ENCODE results near the gene DCUN1D5.

DNA sequence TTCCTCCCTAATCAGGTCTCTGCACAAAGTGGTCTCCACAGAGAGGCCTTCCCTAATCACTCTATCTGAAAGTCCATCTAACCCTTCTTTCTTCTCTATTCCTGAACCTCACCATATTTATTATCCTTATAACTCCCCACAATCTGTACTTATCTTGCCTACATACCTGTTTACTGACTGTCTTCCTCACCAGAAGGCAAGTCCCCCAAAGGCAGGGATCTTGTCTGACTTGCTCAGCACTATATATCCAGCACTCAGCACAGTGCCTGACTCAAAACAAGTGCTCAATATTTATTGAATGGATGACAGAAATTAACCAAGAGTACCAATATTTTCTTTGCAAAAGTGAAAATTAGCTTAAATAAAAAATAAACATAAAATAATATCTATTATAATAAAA, 5.5 kb downstream of the DCUN1D5 start:
- TF ChIP-seq, protein P1, sequence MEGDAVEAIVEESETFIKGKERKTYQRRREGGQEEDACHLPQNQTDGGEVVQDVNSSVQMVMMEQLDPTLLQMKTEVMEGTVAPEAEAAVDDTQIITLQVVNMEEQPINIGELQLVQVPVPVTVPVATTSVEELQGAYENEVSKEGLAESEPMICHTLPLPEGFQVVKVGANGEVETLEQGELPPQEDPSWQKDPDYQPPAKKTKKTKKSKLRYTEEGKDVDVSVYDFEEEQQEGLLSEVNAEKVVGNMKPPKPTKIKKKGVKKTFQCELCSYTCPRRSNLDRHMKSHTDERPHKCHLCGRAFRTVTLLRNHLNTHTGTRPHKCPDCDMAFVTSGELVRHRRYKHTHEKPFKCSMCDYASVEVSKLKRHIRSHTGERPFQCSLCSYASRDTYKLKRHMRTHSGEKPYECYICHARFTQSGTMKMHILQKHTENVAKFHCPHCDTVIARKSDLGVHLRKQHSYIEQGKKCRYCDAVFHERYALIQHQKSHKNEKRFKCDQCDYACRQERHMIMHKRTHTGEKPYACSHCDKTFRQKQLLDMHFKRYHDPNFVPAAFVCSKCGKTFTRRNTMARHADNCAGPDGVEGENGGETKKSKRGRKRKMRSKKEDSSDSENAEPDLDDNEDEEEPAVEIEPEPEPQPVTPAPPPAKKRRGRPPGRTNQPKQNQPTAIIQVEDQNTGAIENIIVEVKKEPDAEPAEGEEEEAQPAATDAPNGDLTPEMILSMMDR (IDR thresholded peaks at IDR 0.05), result no peak
- TF ChIP-seq POLR2AphosphoS5 (IDR thresholded peaks at IDR 0.05; ENCODE audit: low read depth, low read length) (no peak), TCF7L2 (IDR thresholded peaks at IDR 0.05; ENCODE audit: low read depth, low read length) (no peak)
- TF ChIP-seq, protein P2, sequence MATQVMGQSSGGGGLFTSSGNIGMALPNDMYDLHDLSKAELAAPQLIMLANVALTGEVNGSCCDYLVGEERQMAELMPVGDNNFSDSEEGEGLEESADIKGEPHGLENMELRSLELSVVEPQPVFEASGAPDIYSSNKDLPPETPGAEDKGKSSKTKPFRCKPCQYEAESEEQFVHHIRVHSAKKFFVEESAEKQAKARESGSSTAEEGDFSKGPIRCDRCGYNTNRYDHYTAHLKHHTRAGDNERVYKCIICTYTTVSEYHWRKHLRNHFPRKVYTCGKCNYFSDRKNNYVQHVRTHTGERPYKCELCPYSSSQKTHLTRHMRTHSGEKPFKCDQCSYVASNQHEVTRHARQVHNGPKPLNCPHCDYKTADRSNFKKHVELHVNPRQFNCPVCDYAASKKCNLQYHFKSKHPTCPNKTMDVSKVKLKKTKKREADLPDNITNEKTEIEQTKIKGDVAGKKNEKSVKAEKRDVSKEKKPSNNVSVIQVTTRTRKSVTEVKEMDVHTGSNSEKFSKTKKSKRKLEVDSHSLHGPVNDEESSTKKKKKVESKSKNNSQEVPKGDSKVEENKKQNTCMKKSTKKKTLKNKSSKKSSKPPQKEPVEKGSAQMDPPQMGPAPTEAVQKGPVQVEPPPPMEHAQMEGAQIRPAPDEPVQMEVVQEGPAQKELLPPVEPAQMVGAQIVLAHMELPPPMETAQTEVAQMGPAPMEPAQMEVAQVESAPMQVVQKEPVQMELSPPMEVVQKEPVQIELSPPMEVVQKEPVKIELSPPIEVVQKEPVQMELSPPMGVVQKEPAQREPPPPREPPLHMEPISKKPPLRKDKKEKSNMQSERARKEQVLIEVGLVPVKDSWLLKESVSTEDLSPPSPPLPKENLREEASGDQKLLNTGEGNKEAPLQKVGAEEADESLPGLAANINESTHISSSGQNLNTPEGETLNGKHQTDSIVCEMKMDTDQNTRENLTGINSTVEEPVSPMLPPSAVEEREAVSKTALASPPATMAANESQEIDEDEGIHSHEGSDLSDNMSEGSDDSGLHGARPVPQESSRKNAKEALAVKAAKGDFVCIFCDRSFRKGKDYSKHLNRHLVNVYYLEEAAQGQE (IDR thresholded peaks at IDR 0.05; ENCODE audit: insufficient read depth in 1 of 2, low read depth in 2 of 2, low read length in 1 of 2), result no peak

Measured in Panc1 (cell line).